MM.1S (cell line): ENCODE measurements around the gene MORC4.

Source experiments
- EZH2 ChIP-seq: fragments of 300-600 bp; sonication (generic); optimal IDR thresholded peaks from 2 replicates; pipeline ENCODE3; 2017; ENCODE audit warnings: low read depth, mild to moderate bottlenecking, antibody characterized with exemption, low read length, mixed read lengths
- TF ChIP-seq, protein P1 (sequence below): fragments of 300-600 bp; sonication (generic); IDR thresholded peaks from 2 replicates; pipeline ENCODE4 v1.5.1; 2016; ENCODE audit warnings: antibody characterized with exemption, low read length, mixed read lengths

DNA sequence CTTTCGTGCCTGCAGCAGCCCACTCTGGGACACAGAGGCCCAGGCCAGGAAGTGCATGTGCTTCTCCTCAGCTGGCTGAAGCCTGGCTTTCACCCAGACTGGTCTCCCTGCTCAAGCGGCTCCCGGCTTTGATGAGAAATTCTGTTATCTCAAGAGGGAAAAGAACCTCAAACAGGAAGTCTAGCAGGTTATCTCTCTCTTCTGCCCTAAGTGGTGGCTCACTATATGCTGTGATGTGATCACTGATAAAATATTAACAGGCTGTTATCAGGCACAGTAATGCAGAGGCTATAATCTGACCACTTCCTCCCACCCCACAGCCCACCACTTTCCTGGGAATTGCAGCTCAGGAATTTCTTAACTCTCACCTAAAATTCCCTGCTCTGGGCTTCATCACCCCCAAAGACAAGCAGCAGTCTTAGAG, 66.5 kb downstream of the MORC4 start:
- TF ChIP-seq, protein P1, sequence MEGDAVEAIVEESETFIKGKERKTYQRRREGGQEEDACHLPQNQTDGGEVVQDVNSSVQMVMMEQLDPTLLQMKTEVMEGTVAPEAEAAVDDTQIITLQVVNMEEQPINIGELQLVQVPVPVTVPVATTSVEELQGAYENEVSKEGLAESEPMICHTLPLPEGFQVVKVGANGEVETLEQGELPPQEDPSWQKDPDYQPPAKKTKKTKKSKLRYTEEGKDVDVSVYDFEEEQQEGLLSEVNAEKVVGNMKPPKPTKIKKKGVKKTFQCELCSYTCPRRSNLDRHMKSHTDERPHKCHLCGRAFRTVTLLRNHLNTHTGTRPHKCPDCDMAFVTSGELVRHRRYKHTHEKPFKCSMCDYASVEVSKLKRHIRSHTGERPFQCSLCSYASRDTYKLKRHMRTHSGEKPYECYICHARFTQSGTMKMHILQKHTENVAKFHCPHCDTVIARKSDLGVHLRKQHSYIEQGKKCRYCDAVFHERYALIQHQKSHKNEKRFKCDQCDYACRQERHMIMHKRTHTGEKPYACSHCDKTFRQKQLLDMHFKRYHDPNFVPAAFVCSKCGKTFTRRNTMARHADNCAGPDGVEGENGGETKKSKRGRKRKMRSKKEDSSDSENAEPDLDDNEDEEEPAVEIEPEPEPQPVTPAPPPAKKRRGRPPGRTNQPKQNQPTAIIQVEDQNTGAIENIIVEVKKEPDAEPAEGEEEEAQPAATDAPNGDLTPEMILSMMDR: no peak
- no peak for TF ChIP-seq EZH2
